ENCODE data around the gene ADGRG2.

The ADGRG2 gene

DNA sequence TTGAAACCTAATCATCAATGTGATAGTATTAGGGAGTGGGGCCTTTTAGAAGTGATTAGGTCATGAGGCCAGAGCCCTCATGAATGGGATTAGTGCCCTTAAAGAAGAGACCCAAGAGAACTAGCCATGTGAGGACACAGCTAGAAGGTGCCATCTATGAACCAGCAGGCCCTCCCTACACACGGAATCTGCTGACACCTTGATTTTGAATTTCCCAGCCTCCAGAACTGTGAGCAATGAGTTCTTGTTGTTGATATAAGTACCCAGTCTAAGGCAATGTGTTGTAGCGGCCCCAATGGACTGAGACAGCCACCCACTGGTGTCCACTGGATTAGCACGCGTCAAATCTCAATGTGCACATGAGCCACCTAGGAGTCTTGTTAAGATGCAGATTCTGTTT, 8.4 kb upstream of the ADGRG2 start:
- POLR2A ChIA-PET: no interaction called here

GRCh38 chrX:19129694-19130093, 7.4 kb upstream of the ADGRG2 start:
- H3K9me3 ChIP-seq (ENCODE audit: control insufficient read depth, insufficient read depth, low read depth, low read length): no peaks in the 10 kb centered on the region
- ChIA-PET POLR2A (no interaction called here), CTCF (interaction anchor here (0.7 kb wide), 1 partner anchor 114 kb away, joined by 3 read pairs; no protein-coding TSS in a partner anchor)
- TF ChIP-seq ZNF341 (tag by site-specific recombination; IDR thresholded peaks at IDR 0.05; ENCODE audit: low read depth): no peak
- no peak for TF ChIP-seq ZNF530 (tag by site-specific recombination; IDR thresholded peaks at IDR 0.05; ENCODE audit: low read depth)
- no peak for TF ChIP-seq TRIM28 (IDR thresholded peaks at IDR 0.05; ENCODE audit: borderline replicate concordance, low read length)
- no peak for TF ChIP-seq ZNF354C (tag by site-specific recombination; IDR thresholded peaks at IDR 0.05; ENCODE audit: borderline replicate concordance, low read depth)
- TF ChIP-seq ZNF558 (tag by site-specific recombination; IDR thresholded peaks at IDR 0.05): no peak
- no peak for TF ChIP-seq TSHZ1 (tag by site-specific recombination; IDR thresholded peaks at IDR 0.05; ENCODE audit: borderline replicate concordance)
- TF ChIP-seq ZNF184 (tag by site-specific recombination; IDR thresholded peaks at IDR 0.05): no peak
- TF ChIP-seq ZNF416 (tag by site-specific recombination; IDR thresholded peaks at IDR 0.05): no peak
- TF ChIP-seq, protein P1, sequence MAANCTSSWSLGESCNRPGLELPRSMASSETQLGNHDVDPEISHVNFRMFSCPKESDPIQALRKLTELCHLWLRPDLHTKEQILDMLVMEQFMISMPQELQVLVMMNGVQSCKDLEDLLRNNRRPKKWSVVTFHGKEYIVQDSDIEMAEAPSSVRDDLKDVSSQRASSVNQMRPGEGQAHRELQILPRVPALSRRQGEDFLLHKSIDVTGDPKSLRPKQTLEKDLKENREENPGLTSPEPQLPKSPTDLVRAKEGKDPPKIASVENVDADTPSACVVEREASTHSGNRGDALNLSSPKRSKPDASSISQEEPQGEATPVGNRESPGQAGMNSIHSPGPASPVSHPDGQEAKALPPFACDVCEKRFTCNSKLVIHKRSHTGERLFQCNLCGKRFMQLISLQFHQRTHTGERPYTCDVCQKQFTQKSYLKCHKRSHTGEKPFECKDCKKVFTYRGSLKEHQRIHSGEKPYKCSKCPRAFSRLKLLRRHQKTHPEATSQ (tag by site-specific recombination; IDR thresholded peaks at IDR 0.05): no peak
- no peak for TF ChIP-seq ZNF660 (tag by site-specific recombination; IDR thresholded peaks at IDR 0.05)

More for the DNA sequence above, 8.4 kb upstream of the ADGRG2 start:
- H3K36me3 ChIP-seq (ENCODE audit: control insufficient read depth in 2 of 2, insufficient read depth in 1 of 2, low read length in 2 of 2): no peaks in the 10 kb centered on the region
- CTCF ChIA-PET: interaction anchor here (0.6 kb wide), 1 partner anchor 29 kb away, joined by 3 read pairs; no protein-coding TSS in a partner anchor
- H3K9me3 ChIP-seq (ENCODE audit: control insufficient read depth, insufficient read depth, low read depth, low read length): no peaks in the 10 kb centered on the region
- H3K4me1 ChIP-seq (ENCODE audit: control insufficient read depth, insufficient read depth, low read length): no peaks in the 10 kb centered on the region; the same call in 1 of the 2 replicates
- no peak for TF ChIP-seq ZNF555 (tag by site-specific recombination; conservative IDR thresholded peaks at IDR 0.05)
- TF ChIP-seq ZNF404 (tag by site-specific recombination; IDR thresholded peaks at IDR 0.05): no peak
- TF ChIP-seq ZFP37 (tag by site-specific recombination; IDR thresholded peaks at IDR 0.05): no peak
- TF ChIP-seq BCL11A (tag by site-specific recombination; IDR thresholded peaks at IDR 0.05; ENCODE audit: low read depth): no peak
- no peak for TF ChIP-seq ZNF350 (tag by site-specific recombination; IDR thresholded peaks at IDR 0.05)
- no peak for TF ChIP-seq GFI1B (tag by site-specific recombination; IDR thresholded peaks at IDR 0.05)
- no peak for TF ChIP-seq ZNF174 (tag by site-specific recombination; IDR thresholded peaks at IDR 0.05)
- no peak for TF ChIP-seq ZNF239 (tag by site-specific recombination; IDR thresholded peaks at IDR 0.05)
- no peak for TF ChIP-seq ZNF37A (tag by site-specific recombination; IDR thresholded peaks at IDR 0.05)
- TF ChIP-seq ZNF366 (tag by site-specific recombination; conservative IDR thresholded peaks at IDR 0.05): no peak
- TF ChIP-seq ZNF362 (tag by site-specific recombination; IDR thresholded peaks at IDR 0.05): no peak
- TF ChIP-seq, protein P2, sequence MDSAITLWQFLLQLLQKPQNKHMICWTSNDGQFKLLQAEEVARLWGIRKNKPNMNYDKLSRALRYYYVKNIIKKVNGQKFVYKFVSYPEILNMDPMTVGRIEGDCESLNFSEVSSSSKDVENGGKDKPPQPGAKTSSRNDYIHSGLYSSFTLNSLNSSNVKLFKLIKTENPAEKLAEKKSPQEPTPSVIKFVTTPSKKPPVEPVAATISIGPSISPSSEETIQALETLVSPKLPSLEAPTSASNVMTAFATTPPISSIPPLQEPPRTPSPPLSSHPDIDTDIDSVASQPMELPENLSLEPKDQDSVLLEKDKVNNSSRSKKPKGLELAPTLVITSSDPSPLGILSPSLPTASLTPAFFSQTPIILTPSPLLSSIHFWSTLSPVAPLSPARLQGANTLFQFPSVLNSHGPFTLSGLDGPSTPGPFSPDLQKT (IDR thresholded peaks at IDR 0.05; ENCODE audit: borderline replicate concordance, low read depth, low read length): no peak
- TF ChIP-seq ZNF785 (tag by site-specific recombination; IDR thresholded peaks at IDR 0.05): no peak
- no peak for TF ChIP-seq KLF8 (tag by site-specific recombination; IDR thresholded peaks at IDR 0.05)
- no peak for TF ChIP-seq YY1 (tag by site-specific recombination; IDR thresholded peaks at IDR 0.05)
- no peak for TF ChIP-seq ZBTB8A (tag by site-specific recombination; IDR thresholded peaks at IDR 0.05)
- TF ChIP-seq ZBTB6 (tag by site-specific recombination; IDR thresholded peaks at IDR 0.05): no peak
- no peak for TF ChIP-seq MEIS1 (CRISPR knock-in tag; IDR thresholded peaks at IDR 0.05; ENCODE audit: borderline replicate concordance)
- no peak for TF ChIP-seq ZNF26 (tag by site-specific recombination; IDR thresholded peaks at IDR 0.05)
- H3K4me3 ChIP-seq (ENCODE audit: low read depth, low read length): no peak overlapping the region
- no peak overlapping the region for H3K27ac ChIP-seq (ENCODE audit: extremely low read depth, low read depth, low read length)

More at GRCh38 chrX:19129694-19130093, 7.4 kb upstream of the ADGRG2 start:
- no peaks in the 10 kb centered on the region; the same call in 1 of the 2 replicates for H3K4me1 ChIP-seq (ENCODE audit: control insufficient read depth, insufficient read depth, low read length)
- H3K4me3 ChIP-seq (ENCODE audit: low read depth, low read length): no peak overlapping the region
- no peak overlapping the region for H3K27ac ChIP-seq (ENCODE audit: extremely low read depth, low read depth, low read length)
- H3K36me3 ChIP-seq (ENCODE audit: control insufficient read depth in 2 of 2, insufficient read depth in 1 of 2, low read length in 2 of 2): no peaks in the 10 kb centered on the region

Data from HEK293 (cell line).